ENCODE measurements around the gene HERPUD1. TPM values are rescaled to one million over a fixed set of nuclear protein-coding genes. Genes with fewer than 3 reads are reported as not detected.

Gene HERPUD1
- total and polyA plus RNA-seq, 2 of the 13 experiments (the other 11 are each of a cell fraction or from before 2014, with no cell fraction given), result 96.2 to 323 TPM

- no peak for TF ChIP-seq ZBTB46 (CRISPR knock-in tag; IDR thresholded peaks at IDR 0.05; ENCODE audit: borderline replicate concordance)
- no peak for TF ChIP-seq NCOA5 (CRISPR knock-in tag; IDR thresholded peaks at IDR 0.05)
- no peak for TF ChIP-seq SIX4 (CRISPR knock-in tag; IDR thresholded peaks at IDR 0.05)
- no peak for TF ChIP-seq PLRG1 (conservative IDR thresholded peaks at IDR 0.05)
- peak; percentile 55; the same call in 1 of the 2 replicates for TF ChIP-seq LCORL (IDR thresholded peaks at IDR 0.05)
- peak; percentile 90 for TF ChIP-seq LCORL (CRISPR knock-in tag; IDR thresholded peaks at IDR 0.05)
- no peak for TF ChIP-seq IRF1 (CRISPR knock-in tag; IDR thresholded peaks at IDR 0.05; ENCODE audit: low read depth)
- no peak for TF ChIP-seq FOXP1 (IDR thresholded peaks at IDR 0.05)
- TF ChIP-seq FOXP1 (CRISPR knock-in tag; IDR thresholded peaks at IDR 0.05), result peak; percentile 10; the same call in 1 of the 2 replicates
- peak; percentile 24; the same call in 1 of the 2 replicates for TF ChIP-seq SMC3 (IDR thresholded peaks at IDR 0.05; ENCODE audit: low read length)
- TF ChIP-seq TFDP2 (CRISPR knock-in tag; IDR thresholded peaks at IDR 0.05), result 0 out of 2 replicates have a peak, but pooled peaks have one; percentile 42
- TF ChIP-seq ZNF281 (CRISPR knock-in tag; IDR thresholded peaks at IDR 0.05; ENCODE audit: borderline replicate concordance), result no peak; the same call in 1 of the 2 replicates
- no peak for TF ChIP-seq ZBTB21 (CRISPR knock-in tag; IDR thresholded peaks at IDR 0.05)
- TF ChIP-seq ZNF691 (CRISPR knock-in tag; IDR thresholded peaks at IDR 0.05; ENCODE audit: borderline replicate concordance, low read depth), result no peak
- no peak for TF ChIP-seq HOXA5 (CRISPR knock-in tag; IDR thresholded peaks at IDR 0.05)
- TF ChIP-seq PBX2 (CRISPR knock-in tag; IDR thresholded peaks at IDR 0.05), result no peak
- no peak for TF ChIP-seq ZNF879 (CRISPR knock-in tag; IDR thresholded peaks at IDR 0.05)
- no peak for TF ChIP-seq ZNF280B (CRISPR knock-in tag; IDR thresholded peaks at IDR 0.05; ENCODE audit: borderline replicate concordance)
- TF ChIP-seq ZNF496 (CRISPR knock-in tag; IDR thresholded peaks at IDR 0.05; ENCODE audit: insufficient replicate concordance), result no peak
- no peak for TF ChIP-seq MTA1 (CRISPR knock-in tag; IDR thresholded peaks at IDR 0.05; ENCODE audit: borderline replicate concordance)
- TF ChIP-seq XRCC5 (optimal IDR thresholded peaks at IDR 0.05; ENCODE audit: low read length), result no peak
These were observed 35.8 kb downstream of the HERPUD1 start (continued) for GRCh38 chr16:56967733-56968132.
